T-helper 17 cell (primary cell): Measurements from ENCODE around the gene DNAJC16. TPM values are rescaled to one million over a fixed set of nuclear protein-coding genes. Genes with fewer than 3 reads are reported as not detected.

ENCODE experiments used
- ATAC-seq: fragments of 150-1000 bp; cut with Tn5 transposase; 2 replicates; pipeline ENCODE4 v1.10.0; 2021; ENCODE audit warnings: mild to moderate bottlenecking, moderate library complexity
- DNase-seq, 3 donors: peaks; one replicate each; pipeline versions ENCODE4 v3.0.0 to v3.0.0-alpha.2; 2020 to 2021
- H3K9me3 ChIP-seq: one replicate; pipeline ENCODE4 v1.7.0; 2013; ENCODE audit warnings: low read length, mild to moderate bottlenecking; ENCODE audit not compliant: control insufficient read depth, poor library complexity, severe bottlenecking
- H3K27ac Mint-ChIP-seq: one replicate; pipeline ENCODE4 v1.8.0; 2022; ENCODE audit warnings: mild to moderate bottlenecking, moderate library complexity, mixed read lengths
- H3K27me3 Mint-ChIP-seq: one replicate; pipeline ENCODE4 v1.8.0; 2022; ENCODE audit warnings: mixed read lengths
- H3K36me3 Mint-ChIP-seq: one replicate; pipeline ENCODE4 v1.8.0; 2022; ENCODE audit warnings: low read depth, mixed read lengths
- H3K4me1 Mint-ChIP-seq: one replicate; pipeline ENCODE4 v1.8.0; 2022; ENCODE audit warnings: mild to moderate bottlenecking, mixed read lengths
- H3K4me3 Mint-ChIP-seq: one replicate; pipeline ENCODE4 v1.8.0; 2022; ENCODE audit warnings: mild to moderate bottlenecking, moderate library complexity, mixed read lengths
- total RNA-seq, 4 donors: library from RNA in 2 of 4; stranded (reverse) in 2 of 4; gene quantifications; one replicate each; pipeline ENCODE4 v1.2.3 and lab custom pipeline; 2022 to 2026

Gene DNAJC16
- total RNA-seq, 2 donors from 2014 or later: 13.2 to 20.5 TPM

DNA sequence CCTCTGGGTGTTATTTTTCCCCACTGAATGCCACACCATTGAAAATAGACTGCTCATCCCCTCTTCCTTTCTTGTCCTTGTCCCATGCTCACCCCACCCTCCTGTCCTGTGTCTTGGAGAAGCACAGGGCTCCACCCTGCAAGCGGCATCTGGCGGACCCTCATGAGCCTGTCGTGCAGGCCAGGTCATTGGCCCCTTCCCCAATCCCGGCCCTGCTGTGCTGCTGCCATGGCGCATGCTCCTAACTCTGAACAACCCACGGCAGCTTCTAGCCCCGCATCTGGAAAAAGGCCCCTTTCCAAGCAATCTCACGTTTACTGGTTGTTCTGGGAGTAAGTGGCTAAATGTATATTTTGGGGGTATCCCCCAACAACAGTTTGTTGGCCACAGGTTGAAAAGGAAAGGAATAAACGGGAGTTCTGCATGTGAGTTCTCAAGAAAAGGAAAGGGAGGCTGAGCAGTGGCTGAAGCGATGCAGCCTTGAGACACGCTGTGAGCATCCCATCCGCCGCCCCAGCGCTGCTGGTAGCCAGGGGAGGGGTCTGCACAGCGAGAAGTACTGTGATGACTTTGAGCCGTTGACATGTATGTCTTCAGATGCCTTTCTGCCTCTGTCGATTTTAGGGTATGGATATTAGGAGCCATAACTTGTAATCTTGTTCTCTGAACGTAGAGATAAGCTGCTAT, 41.9 kb downstream of the DNAJC16 start:
- H3K27me3 Mint-ChIP-seq: no peaks in the 10 kb centered on the region
- no peaks in the 10 kb centered on the region for H3K4me1 Mint-ChIP-seq
- no peak for DNase-seq
- no peak overlapping the region for H3K4me3 Mint-ChIP-seq
- H3K9me3 ChIP-seq: no peaks in the 10 kb centered on the region
- H3K36me3 Mint-ChIP-seq: no peaks in the 10 kb centered on the region
- ATAC-seq: no peak
- H3K27ac Mint-ChIP-seq: no peak overlapping the region

DNA sequence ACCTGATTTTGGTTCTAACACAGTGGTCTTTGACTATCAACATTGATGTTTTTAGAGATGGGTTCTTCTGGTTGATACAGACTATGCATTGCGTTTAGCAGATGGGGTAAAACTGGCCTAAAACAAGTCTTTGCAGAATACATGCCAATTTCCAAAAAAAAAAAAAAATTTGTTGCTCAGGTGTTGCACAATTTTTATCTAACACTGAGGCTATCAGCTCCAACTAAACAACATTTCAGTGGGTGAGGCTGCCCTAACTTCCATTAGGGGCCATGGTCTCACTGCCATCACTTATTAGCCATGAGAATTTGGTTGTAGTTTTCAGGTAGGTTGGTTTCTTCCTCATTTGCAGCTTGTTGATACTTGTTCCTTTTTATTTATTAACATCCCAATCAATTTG, 44.2 kb downstream of the DNAJC16 start:
- no peaks in the 10 kb centered on the region for H3K9me3 ChIP-seq
- Mint-ChIP-seq H3K4me3 (no peak overlapping the region), H3K27ac (no peak overlapping the region), H3K36me3 (peaks cover 2% of the 10 kb centered on the region), H3K27me3 (no peaks in the 10 kb centered on the region), H3K4me1 (no peaks in the 10 kb centered on the region)
- DNase-seq: no peak
- ATAC-seq: no peak

DNA sequence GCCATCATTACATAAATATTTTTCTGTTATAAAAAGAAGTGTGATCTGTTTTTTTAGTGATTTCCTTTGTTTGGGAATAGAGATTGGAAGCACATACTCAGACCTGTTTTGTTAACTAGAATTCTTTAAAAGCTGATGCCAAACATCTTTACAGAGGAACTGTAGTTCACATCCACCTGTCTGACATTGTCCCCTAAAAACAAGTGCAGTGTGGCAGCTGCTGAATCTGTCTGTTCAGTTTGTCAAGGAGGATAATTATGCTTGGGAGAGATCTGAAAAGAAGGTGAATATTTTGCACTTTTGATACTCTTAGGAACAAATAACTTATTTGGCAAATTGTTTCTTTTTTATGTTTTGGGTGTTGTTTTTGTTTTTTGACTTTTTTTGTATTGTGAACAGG, 44.6 kb downstream of the DNAJC16 start:
- DNase-seq (no peak), ATAC-seq (no peak)
- H3K27ac Mint-ChIP-seq: no peak overlapping the region
- H3K4me1 Mint-ChIP-seq: no peaks in the 10 kb centered on the region
- no peaks in the 10 kb centered on the region for H3K9me3 ChIP-seq
- peaks cover 2% of the 10 kb centered on the region for H3K36me3 Mint-ChIP-seq
- no peak overlapping the region for H3K4me3 Mint-ChIP-seq
- no peaks in the 10 kb centered on the region for H3K27me3 Mint-ChIP-seq

DNA sequence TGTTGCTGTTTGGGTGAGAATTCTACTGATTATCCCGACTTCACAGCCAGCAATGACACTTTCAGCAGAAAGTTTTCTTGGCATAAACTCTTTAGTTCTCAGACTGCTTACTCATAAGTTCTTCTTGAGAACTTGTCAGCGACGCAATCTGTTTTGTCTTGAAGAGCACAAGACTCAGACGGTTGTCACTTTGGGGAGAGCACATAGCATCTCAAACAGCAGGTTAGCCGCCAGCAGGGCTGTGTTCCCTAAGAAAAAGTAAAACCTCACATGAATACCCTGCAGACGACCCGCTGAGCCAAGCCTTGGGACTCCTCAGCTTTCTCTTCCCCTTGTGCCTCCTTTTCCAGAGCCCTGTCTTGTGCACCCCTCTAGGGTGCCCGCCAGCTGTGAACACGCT, 46.8 kb downstream of the DNAJC16 start:
- H3K27ac Mint-ChIP-seq: no peak overlapping the region
- no peak overlapping the region for H3K4me3 Mint-ChIP-seq
- H3K27me3 Mint-ChIP-seq: no peaks in the 10 kb centered on the region
- no peaks in the 10 kb centered on the region for H3K9me3 ChIP-seq
- ATAC-seq (no peak), DNase-seq (no peak)
- peaks cover 9% of the 10 kb centered on the region for H3K4me1 Mint-ChIP-seq
- peaks cover 2% of the 10 kb centered on the region for H3K36me3 Mint-ChIP-seq

DNA sequence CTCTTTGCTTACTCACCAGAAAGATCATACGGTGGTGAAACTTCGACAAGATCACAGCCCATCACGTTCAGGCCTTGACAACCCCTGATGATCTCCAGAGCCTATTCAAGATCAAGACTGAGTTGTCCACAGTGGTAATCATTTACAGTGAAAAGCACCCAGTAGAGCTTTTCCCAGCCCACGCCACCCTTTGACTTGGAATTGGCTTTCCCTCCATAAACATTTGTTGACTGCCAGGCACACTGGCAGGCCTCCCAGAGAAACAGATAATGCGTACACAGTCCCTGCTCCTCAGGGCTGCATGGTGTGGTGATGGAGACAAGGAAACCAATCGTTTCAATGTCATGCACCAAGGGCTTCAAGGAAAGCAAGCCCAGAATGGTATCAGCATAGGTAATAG, 48.1 kb downstream of the DNAJC16 start:
- H3K36me3 Mint-ChIP-seq: peaks cover 2% of the 10 kb centered on the region
- peaks cover 22% of the 10 kb centered on the region for H3K4me1 Mint-ChIP-seq
- no peaks in the 10 kb centered on the region for H3K9me3 ChIP-seq
- no peaks in the 10 kb centered on the region for H3K27me3 Mint-ChIP-seq
- DNase-seq (no peak), ATAC-seq (no peak)
- no peak overlapping the region for H3K4me3 Mint-ChIP-seq
- no peak overlapping the region for H3K27ac Mint-ChIP-seq

DNA sequence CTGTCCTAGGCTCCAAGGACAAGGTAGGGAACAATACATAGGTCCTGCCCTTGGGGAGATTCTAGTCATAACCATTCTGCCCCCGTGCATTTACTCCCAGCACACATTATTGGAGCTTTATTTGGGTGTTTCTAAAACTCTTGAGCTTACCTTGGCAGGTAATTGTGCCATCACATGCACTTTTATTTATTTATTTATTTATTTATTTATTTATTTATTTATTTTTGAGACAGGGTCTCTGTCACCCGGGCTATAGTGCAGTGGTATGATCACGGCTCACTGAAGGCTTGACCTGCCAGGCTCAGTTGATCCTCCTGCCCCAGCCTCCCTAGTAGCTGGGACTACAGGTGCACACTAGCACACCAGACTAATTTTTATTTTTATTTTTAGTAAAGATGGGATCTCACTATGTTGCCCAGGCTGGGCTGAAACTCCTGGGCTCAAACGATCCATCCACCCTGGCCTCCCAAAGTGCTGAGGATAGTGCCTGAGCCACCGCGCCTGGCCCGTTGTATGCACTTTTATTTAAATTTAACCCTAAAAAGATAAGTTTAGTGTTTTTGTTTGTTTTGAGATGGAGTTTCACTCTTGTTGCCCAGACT, 49.0 kb downstream of the DNAJC16 start:
- peaks cover 27% of the 10 kb centered on the region for H3K4me1 Mint-ChIP-seq
- no peaks in the 10 kb centered on the region for H3K27me3 Mint-ChIP-seq
- H3K36me3 Mint-ChIP-seq: peaks cover 2% of the 10 kb centered on the region
- H3K4me3 Mint-ChIP-seq: no peak overlapping the region
- no peak overlapping the region for H3K27ac Mint-ChIP-seq
- DNase-seq (no peak), ATAC-seq (no peak)
- H3K9me3 ChIP-seq: no peaks in the 10 kb centered on the region

DNA sequence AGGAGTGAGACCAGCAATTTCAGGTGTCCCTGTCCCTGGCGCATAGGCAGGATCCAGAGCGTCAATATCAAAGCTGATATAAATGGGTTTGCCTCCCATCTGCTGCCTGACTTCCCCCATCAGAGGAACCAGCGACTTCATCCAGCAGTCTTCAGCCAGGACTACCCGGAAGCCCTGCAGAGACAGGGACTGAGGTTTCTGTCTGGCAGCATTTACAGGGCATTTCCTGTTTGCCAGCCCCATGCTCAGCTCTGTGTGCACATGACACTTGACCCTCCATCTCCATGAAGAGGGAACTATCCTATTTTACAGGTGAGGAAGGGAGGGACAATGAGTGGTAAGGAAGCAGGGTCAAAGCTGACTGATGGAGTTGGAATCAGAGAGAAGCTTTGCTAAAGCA, 51.0 kb downstream of the DNAJC16 start:
- H3K9me3 ChIP-seq: no peaks in the 10 kb centered on the region
- peaks cover 2% of the 10 kb centered on the region for H3K36me3 Mint-ChIP-seq
- H3K27ac Mint-ChIP-seq: peak overlapping the region; percentile 91
- H3K27me3 Mint-ChIP-seq: no peaks in the 10 kb centered on the region
- H3K4me1 Mint-ChIP-seq: peaks cover 27% of the 10 kb centered on the region
- peak overlapping the region; percentile 33 for H3K4me3 Mint-ChIP-seq
- DNase-seq: no peak
- ATAC-seq: no peak

DNA sequence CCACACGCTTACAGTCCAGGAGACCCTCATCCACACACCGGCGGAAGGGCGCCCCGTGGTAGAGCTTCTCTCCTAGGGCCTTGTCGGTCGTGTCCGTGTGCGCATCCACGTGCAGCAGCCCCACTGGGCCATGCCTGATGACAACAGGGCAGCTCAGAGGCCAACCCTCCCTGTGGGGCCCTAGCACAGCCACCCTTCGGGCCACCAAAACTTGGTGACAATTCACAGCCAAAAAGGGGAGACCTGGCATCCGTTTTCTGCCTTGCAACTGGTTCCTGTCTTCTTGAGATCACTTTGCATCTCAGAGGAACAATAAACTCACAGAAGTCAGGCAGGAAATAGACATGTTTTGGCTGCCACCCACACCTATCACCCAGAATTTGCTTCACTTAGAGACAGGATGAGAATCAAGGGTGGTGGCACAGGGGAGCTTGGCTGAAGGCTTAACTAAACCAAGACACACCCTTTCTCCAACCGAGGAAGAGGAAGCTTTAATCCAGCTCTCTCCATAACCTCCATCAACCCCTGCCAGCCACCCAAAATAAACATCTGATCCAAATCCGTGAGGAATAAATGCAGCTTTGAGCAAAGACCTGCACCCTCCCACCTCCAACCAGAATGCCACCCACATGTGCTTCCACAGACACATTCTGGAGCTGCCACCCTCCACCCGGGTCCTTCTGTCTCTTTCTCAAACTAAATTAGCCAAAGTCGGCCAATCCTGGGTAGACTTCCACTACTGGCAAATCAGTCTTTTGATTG, 52.5 kb downstream of the DNAJC16 start:
- Mint-ChIP-seq H3K36me3 (peaks cover 2% of the 10 kb centered on the region), H3K27me3 (no peaks in the 10 kb centered on the region), H3K4me3 (peak overlapping the region; percentile 73), H3K4me1 (peaks cover 31% of the 10 kb centered on the region), H3K27ac (peak overlapping the region; percentile 91)
- no peak for DNase-seq
- H3K9me3 ChIP-seq: no peaks in the 10 kb centered on the region
- peak; percentile 82 for ATAC-seq

DNA sequence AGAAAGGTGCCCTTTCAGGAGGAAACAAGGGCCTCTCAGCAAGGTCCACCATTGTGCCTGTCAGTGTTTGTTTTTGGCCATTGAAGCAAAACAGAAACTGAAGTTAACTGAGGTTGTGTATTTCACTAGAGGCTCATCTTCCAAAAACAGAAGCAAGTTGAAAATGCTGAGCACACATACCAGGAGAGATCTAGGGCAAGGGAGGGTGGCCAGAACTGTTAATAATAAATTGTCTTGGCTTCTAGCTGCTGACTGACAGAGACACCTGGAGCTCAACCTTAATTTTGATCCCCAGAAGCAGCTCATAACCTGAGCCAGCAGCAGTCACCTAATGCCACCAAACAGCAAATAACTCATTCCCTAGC, 53.0 kb downstream of the DNAJC16 start:
- Mint-ChIP-seq H3K4me3 (peak overlapping the region; percentile 39), H3K27ac (peak overlapping the region; percentile 91), H3K27me3 (no peaks in the 10 kb centered on the region), H3K36me3 (peaks cover 2% of the 10 kb centered on the region), H3K4me1 (peaks cover 31% of the 10 kb centered on the region)
- ATAC-seq (peak; percentile 18), DNase-seq (no peak)
- H3K9me3 ChIP-seq: no peaks in the 10 kb centered on the region

DNA sequence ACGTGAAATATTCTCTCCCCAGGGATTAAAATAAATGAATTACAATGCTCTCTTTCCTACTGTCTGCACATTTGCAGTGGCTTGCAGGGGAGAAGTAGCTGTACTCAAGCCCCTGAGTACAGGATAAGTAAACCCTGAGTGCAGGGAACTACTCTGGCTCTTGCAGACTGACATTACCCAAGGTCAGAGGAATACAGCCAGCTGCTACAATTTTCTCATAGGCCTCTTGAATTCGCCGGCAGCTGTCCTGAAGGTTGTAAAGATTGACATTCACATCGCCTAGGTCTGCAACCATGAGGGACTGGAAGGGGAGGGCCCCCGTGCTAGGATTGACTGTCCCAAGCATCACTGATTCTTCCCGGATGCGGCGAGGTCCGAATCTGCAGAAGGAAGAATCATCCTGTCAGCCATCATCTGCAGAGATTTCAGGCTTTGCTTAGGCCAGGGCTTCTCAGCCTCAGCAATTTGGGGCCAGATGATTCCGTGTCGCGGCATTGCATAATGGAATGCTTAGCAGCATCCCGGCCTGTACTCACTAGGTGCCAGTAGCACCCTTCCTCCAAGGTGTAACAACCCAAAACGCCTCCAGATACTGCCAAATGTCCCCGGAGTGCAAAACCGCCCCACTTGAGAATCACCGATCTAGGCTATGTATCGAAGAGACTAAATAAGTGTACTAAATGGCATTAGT, 56.5 kb downstream of the DNAJC16 start:
- no peak for DNase-seq
- H3K9me3 ChIP-seq: no peaks in the 10 kb centered on the region
- ATAC-seq: no peak
- Mint-ChIP-seq H3K27me3 (no peaks in the 10 kb centered on the region), H3K27ac (peak overlapping the region; percentile 16), H3K4me3 (no peak overlapping the region), H3K36me3 (peaks cover 3% of the 10 kb centered on the region), H3K4me1 (peaks cover 30% of the 10 kb centered on the region)

DNA sequence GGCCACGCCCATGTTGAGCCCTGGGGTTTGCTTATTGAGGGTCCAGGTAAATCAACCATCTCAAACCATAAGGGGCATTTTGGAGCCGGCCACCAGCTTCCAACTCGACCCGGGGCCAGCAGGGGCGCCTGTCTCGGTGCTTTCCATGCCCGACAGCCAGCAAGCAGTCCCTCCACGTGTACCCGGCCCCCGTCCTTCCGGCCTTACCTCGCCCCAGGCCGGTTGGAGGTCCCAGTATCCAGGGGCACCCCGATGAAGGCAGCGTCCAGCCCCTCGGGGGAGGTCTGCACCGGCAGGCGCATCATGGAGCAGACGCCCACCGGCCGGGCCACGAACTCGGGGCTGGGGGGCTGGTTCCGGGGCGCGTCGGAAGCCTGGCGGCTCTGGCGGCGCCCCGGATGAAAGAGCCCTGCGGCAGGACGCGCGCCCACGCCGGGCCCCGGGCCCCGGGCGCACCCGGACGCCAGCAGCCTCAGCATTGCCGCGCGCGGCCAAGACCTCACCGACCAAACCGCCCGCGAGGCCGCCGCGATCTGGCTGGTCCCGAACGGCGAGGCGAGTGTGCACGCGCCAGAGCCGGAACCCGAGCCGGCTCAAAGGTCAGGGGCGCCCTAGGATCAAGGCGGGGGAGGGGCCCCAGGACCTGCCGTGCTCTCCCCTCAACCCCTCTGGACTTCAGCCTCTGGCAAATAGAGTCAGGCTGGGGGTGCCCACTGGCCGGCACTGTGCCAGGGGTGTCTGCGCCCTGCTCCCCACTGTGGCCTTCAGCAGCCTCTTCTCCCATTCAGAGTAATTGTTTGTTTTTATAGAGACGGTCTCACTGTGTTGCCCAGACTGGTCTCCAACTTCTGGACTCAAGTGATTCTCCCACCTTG, 58.1 kb downstream of the DNAJC16 start, which contains the start of gene AGMAT:
AGMAT (minus strand) TSS at position 563 of the 875 bp plus-strand sequence; CDS start at position 479, 84 bp downstream.
- H3K4me3 Mint-ChIP-seq: peak within 1 kb of the TSS; percentile 84
- peaks cover 3% of the 10 kb centered on the region for H3K36me3 Mint-ChIP-seq
- H3K9me3 ChIP-seq: no peaks in the 10 kb centered on the region
- peak within 1 kb of the TSS; percentile 16 for H3K27ac Mint-ChIP-seq
- no peaks in the 10 kb centered on the region for H3K27me3 Mint-ChIP-seq
- H3K4me1 Mint-ChIP-seq: peaks cover 16% of the 10 kb centered on the region
- ATAC-seq (peak; percentile 85), DNase-seq (peak; percentile 19 to 31 (median 21))

DNA sequence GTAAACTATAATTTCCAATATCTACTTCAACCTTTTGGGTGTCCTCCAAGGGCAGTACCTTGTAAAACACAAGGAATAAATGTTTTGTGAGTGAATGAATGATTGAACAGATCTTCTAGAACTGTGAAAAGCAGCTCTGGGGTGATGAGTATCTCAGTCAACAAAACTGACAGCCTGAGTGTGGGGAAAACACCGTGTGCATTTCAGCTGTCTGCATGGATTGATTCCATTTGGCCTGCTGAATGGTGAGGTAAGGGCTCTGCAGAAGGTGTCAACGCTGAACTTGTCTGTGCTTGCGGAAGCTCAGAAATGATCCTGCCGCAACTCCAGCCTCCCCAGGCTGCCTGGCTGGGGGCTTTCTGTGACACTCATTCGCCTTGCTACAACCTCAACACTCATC, 65.6 kb downstream of the DNAJC16 start:
- peaks cover 6% of the 10 kb centered on the region for H3K27me3 Mint-ChIP-seq
- H3K36me3 Mint-ChIP-seq: no peaks in the 10 kb centered on the region
- H3K4me3 Mint-ChIP-seq: no peak overlapping the region
- ATAC-seq (no peak), DNase-seq (no peak)
- peaks cover 2% of the 10 kb centered on the region for H3K4me1 Mint-ChIP-seq
- no peaks in the 10 kb centered on the region for H3K9me3 ChIP-seq
- peak overlapping the region; percentile 8 for H3K27ac Mint-ChIP-seq
